ENCODE measurements around the gene MYL2.

The MYL2 gene

DNA sequence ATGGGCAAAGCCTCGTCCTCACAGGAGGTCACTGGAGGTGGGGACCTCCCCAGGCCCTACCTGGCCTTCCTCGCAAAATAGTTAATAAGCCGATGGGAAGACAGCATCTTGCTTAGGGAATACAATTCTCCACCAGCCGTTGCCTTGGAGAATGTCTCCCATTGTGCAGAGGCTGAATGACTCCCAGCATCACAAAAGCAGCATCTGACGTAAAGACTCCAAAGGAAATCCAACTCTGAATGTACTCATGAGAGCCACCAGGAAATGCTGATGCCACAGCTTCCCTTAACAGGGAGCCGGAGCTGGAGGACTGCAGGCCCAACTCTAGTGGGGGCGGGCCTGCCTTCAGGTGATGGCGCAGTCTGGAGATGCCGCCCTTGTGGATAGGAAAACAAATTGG is 58.0 kb downstream of the MYL2 start:
- no peak for DNase-seq (ENCODE audit: low spot score)
- TF ChIP-seq CTCF (IDR thresholded peaks at IDR 0.05; ENCODE audit: extremely low read depth, missing control alignments): no peak

DNA sequence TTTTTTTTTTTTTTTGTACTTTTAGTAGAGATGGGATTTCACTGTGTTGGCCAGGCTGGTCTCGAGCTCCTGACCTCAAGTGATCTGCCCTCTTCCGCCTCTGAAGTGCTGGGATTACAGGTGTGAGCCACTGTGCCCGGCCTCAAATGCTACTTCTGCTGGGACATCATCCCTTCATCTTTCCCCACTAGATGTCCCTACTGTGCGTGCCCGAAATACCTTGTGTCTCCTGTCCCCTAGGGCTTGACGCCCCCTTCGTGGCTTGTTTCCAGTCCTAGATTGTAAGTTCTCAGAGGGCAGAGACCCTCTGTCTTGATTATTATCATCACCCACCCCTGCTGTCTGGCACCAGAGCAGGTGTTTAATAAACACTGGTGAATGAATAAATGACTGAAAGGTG is 58.6 kb downstream of the MYL2 start:
- no peak for DNase-seq (ENCODE audit: low spot score)
- no peak for TF ChIP-seq CTCF (IDR thresholded peaks at IDR 0.05; ENCODE audit: extremely low read depth, missing control alignments)
